GM18519 (cell line): Measurements from ENCODE around the gene CIB4.

Experiments
- ATAC-seq: cut with Tn5 transposase; IDR thresholded peaks from one replicate; pipeline ENCODE4 v1.9.1; 2021; ENCODE audit warnings: mild to moderate bottlenecking, moderate library complexity; ENCODE audit not compliant: unreplicated experiment, low FRiP score

Gene CIB4

GRCh38 chr2:26627350-26628105 is 13.6 kb downstream of the CIB4 start:
- ATAC-seq, result no peak

- no peak for ATAC-seq
Observed at GRCh38 chr2:26626606-26627005, 14.6 kb downstream of the CIB4 start.

DNA sequence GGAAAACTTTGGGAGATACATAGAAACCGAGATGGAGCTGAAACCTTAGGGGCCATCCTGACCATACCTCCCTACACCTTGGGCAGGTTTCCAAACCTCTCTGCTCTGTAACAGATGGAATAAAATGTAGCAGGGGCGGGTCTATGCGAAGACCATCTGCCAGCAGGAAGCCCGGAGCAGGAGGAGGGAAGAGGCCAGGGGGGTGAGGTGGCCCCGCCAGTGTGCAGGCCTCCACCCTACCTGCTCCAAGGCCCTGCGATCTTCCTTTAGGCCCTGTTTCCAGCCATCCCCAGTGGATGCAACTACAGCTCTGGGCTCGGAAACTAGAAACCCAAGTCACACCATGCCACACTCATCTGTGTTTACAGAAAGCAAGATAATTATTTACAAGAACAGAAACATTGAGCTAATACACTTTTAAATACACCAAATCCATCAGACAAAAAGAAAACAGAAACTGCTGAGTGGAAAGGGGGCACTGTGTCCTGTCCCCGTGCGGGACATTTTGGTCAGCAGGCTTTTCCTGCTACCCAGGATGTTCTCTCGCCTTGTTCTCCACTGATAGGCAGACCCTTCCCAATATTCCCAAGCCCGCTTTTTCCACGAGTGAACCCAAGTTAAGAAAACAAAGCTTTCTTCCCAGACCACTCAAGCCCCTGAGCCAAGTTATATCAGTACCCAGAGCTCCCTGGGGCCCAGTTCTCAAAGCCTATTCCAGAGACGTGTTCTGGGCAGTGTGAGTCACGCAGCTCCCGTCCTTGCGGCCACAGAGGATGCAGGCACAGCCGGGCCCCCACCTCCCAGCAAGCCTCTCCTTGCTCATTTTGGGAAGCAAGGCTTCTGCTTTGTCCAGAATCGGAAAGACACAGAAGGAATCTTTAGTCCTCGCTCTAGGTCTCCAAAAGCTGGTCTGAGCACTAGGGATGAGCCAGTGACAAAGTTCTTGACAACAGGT is 17.3 kb downstream of the CIB4 start:
- ATAC-seq, result no peak

- ATAC-seq, result no peak
Observed at GRCh38 chr2:26621469-26622199, 19.5 kb downstream of the CIB4 start.

GRCh38 chr2:26620031-26620605 is 21.0 kb downstream of the CIB4 start:
- ATAC-seq, result no peak

DNA sequence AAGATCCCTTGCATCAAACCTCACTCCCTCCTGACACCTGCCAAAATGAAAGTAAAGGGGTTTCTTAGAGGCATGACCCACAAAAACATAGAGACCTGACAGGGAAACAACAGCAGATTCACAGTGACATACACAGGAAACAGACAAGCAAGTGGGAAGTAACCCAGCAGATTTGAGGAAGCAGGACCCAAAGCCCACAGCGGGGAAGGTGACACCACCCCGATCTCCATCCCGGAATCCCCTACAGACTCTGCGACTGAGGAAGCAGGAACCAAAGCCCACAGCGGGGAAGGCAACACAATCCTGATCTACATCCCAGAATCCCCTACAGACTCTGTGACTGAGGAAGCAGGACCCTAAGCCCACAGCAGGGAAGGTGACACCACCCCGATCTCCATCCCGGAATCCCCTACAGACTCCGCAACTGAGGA is 21.6 kb downstream of the CIB4 start:
- no peak for ATAC-seq

GRCh38 chr2:26619096-26619495 is 22.1 kb downstream of the CIB4 start:
- ATAC-seq, result no peak

GRCh38 chr2:26618611-26619010 is 22.6 kb downstream of the CIB4 start:
- no peak for ATAC-seq

DNA sequence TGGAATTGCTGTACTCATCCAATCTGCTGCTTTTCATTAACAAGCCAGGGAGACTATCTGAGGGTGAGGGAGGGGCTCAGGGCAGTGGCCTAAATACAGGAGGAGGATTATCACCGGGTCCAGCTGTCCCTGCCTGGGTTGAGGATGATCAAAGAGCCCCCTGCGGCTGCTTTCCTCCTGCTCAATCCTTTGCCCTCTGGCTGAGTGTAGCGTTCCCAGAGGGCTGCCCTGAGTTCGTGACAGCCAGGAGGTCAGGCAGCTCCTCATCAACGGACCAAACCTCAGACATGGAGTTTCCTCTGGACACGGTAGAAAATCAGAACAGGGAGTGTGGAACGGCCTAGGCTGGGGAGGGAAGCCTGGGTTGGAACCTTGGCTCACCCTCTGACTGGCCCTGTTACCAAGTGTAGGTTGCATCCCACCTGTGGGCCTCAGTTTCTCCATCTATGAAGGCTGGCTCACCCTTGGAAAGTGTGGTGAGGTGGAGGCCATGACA is 23.5 kb downstream of the CIB4 start:
- ATAC-seq, result no peak

DNA sequence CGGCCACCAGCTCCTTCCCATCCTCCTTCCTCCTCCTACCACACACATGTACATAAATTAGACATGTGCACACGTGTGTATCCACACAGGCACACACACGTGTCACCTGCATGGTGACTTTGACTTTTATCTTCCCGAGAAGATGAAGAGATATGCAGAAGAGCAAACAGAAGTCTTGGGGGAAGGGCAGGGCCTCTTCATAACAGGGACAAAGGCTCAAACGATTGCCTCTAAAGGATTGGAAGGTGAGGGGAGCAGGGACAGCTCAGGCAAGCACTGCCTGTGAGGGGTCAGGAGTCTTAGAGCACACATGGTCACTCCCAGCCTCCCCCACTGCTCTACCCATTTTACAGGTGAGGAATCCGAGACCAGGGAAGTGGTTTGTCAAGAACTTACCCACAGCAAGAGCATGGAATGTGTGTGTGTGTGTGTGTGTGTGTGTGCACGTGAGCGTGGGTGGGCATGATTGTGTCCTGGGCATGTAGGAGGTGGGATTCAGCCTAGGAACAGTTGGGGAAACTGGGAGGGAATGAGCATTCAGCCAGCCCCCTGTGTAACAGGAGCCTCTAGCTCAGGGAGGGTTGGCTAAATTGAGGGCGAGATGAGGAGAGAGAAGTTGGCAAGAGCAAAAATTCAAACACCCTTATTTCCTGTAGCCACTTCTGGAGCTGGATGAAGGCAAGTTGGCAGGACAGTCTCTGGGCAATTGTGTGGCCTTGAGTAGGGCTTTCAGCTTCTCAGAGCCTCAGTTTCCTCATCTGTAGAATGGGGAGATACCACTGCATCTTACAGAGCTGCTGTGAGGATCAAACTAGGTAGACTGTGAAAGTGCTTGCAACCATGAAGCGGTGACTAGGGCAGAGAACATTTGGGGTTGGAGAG is 24.2 kb downstream of the CIB4 start:
- no peak for ATAC-seq

DNA sequence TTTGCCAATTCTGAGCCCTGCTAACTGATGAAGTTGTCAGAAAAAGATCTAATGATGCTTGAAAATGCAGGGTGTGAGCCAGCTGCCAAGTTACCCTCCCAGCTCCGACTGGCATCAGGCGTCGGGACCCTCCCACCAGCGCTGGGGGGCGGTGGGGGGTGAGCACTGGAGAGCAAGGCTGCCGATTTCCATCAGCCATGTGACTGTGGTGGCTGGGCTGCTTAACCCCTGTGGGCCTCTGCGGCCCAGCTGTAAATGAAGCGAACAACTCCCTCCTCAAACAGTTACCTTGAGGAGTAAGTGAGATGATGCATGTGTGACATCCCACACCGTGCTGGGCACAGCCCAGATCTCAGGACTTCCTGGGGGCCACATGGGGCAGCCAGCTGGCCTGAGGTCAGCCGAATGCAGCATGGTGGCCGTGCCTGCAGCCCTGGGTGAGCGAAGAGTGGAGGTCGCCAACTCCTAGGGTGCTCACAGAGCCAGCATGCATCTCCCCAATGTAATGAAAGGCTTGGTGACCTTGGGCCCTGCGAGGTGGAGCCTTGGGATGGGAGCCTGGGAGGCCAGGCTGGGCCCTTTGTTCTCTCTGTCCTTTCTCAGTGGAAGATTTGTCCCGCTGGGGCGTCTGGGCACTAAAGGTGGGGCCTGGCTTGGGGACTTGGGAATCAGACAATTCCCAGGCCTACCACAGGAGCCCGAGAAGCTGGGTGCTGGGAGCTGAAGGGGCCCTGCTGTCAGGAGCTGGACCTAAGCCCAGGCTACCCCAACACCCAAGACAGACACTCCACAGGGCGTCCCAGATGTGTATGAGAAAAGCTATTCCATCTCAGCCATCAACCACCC is 25.1 kb downstream of the CIB4 start:
- ATAC-seq, result no peak

DNA sequence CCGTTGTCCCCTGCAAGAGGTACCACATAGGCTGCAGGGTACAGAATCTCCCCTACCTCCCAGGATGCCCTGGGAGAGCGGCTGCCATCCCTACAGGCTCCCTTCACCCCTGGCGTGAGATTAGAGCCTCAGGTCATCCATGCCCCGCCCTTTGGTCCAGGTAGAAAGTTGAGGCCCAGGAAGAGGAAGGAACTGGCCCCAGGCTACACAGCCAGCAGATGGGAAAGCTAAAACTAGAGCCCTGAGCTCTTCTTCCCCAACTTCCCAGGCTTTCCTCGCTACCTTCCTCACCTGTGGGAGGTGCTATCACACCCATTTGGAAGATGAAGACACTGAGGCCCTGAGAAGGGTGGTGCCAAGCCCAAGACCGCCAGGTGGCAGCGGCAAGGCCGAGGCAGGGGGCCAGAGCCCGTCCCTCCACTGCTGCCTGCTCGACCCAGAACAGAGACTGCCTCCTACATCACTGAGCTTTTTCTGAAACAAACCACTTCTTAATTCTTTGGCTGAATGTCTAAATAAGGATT is 25.8 kb downstream of the CIB4 start:
- no peak for ATAC-seq

DNA sequence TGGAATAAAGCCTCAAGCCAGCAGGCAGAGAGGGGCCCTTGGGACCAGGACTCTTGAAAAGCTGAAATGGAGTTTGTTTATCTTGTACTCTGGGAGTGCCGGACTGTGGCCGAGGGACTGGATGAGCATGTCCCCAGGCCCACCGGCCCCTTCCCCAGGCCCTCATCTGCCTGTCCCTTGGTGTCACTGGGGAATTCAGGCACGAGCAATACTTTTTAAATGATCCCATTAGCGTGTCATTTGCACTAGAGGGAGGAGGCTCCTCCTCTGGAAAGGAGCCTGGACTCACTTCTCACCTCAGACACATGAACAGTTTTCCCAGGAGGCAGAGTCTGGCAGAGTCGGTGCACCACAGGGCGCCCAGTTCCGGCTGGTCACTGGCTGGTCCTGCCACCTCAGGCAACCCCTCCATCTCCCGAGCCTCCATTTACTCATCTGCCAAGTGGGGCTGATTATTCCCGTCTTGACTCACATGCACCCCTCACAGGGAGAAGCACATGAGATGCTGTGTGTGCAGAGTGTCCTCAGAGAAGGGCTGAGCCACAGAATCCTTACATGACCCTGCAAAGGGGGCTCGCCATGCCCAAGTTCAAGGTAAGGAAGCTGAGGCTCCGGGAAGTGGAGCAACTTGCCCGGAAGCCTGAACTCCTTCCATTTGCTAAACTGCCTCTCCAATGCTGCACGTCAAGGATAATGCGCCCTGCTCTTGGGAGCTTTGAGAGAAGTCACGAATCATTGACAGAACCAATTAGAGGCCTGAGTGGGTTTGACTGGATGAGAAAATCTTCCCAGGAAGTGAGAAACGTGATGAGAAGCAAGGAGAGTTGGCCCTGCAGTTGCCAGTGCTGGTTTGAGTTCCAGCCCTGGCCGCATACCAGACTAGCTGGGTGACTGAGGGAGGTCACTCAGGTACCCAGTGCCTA is 26.7 kb downstream of the CIB4 start:
- no peak for ATAC-seq

DNA sequence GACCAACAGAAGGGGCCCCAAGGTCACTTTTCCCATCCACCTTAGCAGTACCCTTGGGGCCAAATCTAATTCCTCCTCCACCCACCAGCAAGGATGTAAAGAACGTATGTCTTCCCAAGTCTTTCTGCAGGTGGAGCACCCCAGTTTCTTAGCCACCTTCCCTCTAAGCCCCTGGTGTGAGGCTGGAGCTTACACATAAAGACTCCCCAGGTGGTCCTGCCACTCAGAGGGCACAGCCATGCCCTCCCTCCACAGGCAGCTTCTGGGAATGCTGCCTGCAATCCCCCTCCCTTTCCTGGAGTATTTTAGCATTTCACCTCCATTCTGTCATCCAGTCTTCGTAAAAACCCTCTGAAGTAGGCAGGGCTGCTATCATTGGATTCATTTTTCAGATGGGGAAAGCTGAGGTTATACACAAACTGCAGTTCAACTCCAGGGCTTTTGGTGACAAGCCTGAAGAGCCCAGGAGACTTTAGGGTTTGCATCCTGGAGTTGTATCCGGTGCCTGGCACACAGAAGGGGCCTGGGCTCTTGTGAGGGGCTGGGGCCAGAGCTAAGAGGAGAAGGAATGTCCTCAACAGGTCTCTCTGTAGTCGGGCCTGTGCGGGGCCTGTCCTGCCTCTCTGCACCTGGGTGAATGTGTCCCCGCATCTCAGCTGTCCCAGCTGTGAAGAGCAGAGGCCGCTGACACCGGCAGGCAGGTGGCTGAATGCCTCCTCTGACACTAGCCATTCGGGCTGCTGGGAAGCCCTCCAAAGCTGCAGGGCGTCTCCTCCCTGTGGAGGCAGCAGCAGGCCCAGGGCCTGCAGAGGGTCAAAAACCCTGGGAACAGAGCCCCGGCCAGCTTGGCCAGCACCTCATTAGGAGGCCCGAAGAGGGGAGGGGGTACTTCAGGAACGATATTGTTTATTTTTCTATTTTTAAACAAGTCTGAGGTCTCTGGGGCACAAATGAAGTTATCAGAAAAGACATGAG is 27.6 kb downstream of the CIB4 start:
- ATAC-seq, result no peak

GRCh38 chr2:26612522-26613240 is 28.5 kb downstream of the CIB4 start:
- no peak for ATAC-seq
